Activated CD8-positive, alpha-beta T cell treated with anti-CD3 and anti-CD28 coated beads for 36 hours (primary cell): ENCODE data around the gene FBXW11. TPM values are rescaled to one million over a fixed set of nuclear protein-coding genes. Genes with fewer than 3 reads are reported as not detected.
A peak's percentile ranks its signal among the peaks of the same experiment; 100 is the strongest.

Source experiments
- ATAC-seq: fragments of 200-7000 bp; cut with Tn5 transposase; one replicate; pipeline ENCODE4 v1.10.0; 2021; ENCODE audit warnings: mild to moderate bottlenecking, moderate library complexity
- CTCF ChIA-PET: fragments of 350-600 bp; sonication (Branson Sonifier 250); formaldehyde crosslinking; loops from one replicate; lab custom pipeline; 2021; ENCODE audit warnings: antibody characterized with exemption; lab: Charles Lee
- POLR2A ChIA-PET: fragments of 350-600 bp; sonication (Branson Sonifier 250); formaldehyde crosslinking; loops from one replicate; lab custom pipeline; 2021; ENCODE audit warnings: antibody characterized with exemption; lab: Charles Lee
- DNase-seq: peaks from one replicate; pipeline ENCODE4 v3.0.0-alpha.2; 2020
- H3K27ac Mint-ChIP-seq: one replicate; pipeline ENCODE4 v1.8.0; 2021; ENCODE audit warnings: mild to moderate bottlenecking, mixed read lengths
- H3K27me3 Mint-ChIP-seq: one replicate; pipeline ENCODE4 v1.8.0; 2021; ENCODE audit warnings: mixed read lengths
- H3K36me3 Mint-ChIP-seq: one replicate; pipeline ENCODE4 v1.8.0; 2021; ENCODE audit warnings: low read depth, mixed read lengths
- H3K4me1 Mint-ChIP-seq: one replicate; pipeline ENCODE4 v1.8.0; 2021; ENCODE audit warnings: low read depth, mixed read lengths
- H3K4me3 Mint-ChIP-seq: one replicate; pipeline ENCODE4 v1.8.0; 2021; ENCODE audit warnings: mild to moderate bottlenecking, moderate library complexity, mixed read lengths
- H3K9me3 Mint-ChIP-seq: one replicate; pipeline ENCODE4 v1.8.0; 2021; ENCODE audit warnings: mixed read lengths
- intact Hi-C: fragments of 100-400 bp; cut with micrococcal nuclease; formaldehyde crosslinking; loops from one replicate; pipeline ENCODE4 v1.10.0; 2022
- total RNA-seq, 2 experiments: library from RNA; stranded (reverse); gene quantifications; one replicate each; pipeline ENCODE4 v1.2.3, GENCODE V29; 2021
- TF ChIP-seq, protein P1 (sequence below): fragments of 200-600 bp; IDR thresholded peaks from one replicate; pipeline ENCODE4 v1.8.0; 2022; ENCODE audit warnings: antibody characterized with exemption, mild to moderate bottlenecking

FBXW11 gene
- total RNA-seq, 2 experiments from 2014 or later = 49.3 to 52.6 TPM

DNA sequence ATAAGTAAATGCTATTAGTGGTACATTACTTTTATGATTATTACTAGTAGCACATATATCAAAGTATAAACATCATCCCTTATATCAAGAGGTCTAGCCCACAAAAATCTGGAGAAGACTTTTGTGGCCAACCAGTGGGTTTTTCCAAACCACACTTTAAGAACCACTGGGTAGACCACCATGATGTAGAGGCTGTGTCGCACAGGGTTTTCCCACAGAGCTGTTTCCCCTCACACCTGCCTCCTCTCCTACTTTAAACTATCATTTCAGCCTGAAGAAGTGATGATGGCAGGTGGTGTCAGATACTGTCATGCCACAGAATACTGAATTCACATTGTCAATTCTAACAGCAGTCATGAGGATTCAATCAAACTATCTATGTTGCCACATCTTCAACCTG lies 109.2 kb downstream of the FBXW11 start:
- intact Hi-C loops = no loop called here
- DNase-seq (peak; percentile 56), ATAC-seq (peak; percentile 81)
- H3K27ac Mint-ChIP-seq = peak overlapping the region; percentile 13
- H3K4me3 Mint-ChIP-seq = no peak overlapping the region
- TF ChIP-seq, protein P1, sequence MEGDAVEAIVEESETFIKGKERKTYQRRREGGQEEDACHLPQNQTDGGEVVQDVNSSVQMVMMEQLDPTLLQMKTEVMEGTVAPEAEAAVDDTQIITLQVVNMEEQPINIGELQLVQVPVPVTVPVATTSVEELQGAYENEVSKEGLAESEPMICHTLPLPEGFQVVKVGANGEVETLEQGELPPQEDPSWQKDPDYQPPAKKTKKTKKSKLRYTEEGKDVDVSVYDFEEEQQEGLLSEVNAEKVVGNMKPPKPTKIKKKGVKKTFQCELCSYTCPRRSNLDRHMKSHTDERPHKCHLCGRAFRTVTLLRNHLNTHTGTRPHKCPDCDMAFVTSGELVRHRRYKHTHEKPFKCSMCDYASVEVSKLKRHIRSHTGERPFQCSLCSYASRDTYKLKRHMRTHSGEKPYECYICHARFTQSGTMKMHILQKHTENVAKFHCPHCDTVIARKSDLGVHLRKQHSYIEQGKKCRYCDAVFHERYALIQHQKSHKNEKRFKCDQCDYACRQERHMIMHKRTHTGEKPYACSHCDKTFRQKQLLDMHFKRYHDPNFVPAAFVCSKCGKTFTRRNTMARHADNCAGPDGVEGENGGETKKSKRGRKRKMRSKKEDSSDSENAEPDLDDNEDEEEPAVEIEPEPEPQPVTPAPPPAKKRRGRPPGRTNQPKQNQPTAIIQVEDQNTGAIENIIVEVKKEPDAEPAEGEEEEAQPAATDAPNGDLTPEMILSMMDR = no peak
- ChIA-PET CTCF (interaction anchor here (1.4 to 1.5 kb wide), 2 partner anchors 9 to 39 kb away, joined by 4 read pairs; no protein-coding TSS in a partner anchor), POLR2A (no interaction called here)
- H3K36me3 Mint-ChIP-seq = peaks cover 47% of the 10 kb centered on the region
- no peaks in the 10 kb centered on the region for H3K27me3 Mint-ChIP-seq
- peaks cover 56% of the 10 kb centered on the region for H3K4me1 Mint-ChIP-seq
- no peaks in the 10 kb centered on the region for H3K9me3 Mint-ChIP-seq

DNA sequence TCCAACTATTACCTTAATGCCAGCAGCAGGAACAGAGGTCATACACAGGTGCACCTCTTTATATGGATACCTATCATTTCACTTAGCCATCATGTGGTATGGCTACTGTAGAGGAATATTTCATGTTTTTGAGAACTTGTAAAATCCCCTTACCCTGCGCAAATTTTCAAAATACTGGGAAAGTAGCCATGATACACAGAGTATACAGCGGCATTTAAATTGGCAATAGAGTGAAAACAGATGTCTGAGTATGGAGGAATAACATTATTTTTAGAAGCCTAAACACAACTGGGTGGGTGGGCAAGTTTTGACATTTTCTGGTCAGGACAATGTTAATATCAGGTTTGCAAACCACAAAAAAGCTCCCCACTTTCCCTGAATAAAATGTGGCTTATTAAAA lies 111.4 kb downstream of the FBXW11 start:
- TF ChIP-seq, protein P1 = no peak
- DNase-seq = no peak
- POLR2A ChIA-PET = no interaction called here
- no peak overlapping the region for H3K27ac Mint-ChIP-seq
- no peaks in the 10 kb centered on the region for H3K27me3 Mint-ChIP-seq
- no peaks in the 10 kb centered on the region for H3K9me3 Mint-ChIP-seq
- intact Hi-C loops = no loop called here
- peaks cover 51% of the 10 kb centered on the region for H3K4me1 Mint-ChIP-seq
- CTCF ChIA-PET = no interaction called here
- no peak for ATAC-seq
- peaks cover 44% of the 10 kb centered on the region for H3K36me3 Mint-ChIP-seq
- no peak overlapping the region for H3K4me3 Mint-ChIP-seq

DNA sequence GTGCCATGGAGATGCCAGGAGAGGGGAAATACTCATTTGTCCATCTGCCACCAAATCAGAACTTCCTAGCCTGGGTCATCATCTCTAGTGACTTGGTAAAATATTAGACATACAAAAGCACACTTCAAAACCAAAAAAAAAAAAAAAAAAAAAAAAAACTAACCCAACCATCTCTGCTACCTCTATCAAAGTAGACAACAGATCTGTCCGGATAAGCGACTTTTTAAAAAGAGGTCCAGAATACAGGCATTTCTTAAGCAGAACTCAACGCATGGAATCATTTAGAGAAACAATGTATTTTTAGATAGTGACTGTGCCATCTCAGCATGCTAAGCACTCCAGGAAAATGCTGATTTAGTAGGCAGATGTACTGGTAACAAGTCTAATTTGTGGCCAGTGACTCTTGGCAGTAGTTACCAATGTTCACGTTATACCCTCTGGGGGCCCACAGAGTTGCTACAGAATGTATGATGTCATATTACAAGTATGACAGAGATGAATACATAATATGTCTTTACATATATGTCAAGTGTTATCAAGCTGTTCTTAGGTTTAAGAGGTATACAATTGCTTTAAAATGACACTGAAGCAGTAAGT lies 113.0 kb downstream of the FBXW11 start:
- ChIA-PET CTCF (interaction anchor here (0.9 to 1.1 kb wide), 3 partner anchors 10 to 166 kb away, joined by 3 read pairs; no protein-coding TSS in a partner anchor), POLR2A (no interaction called here)
- no peak overlapping the region for H3K4me3 Mint-ChIP-seq
- TF ChIP-seq, protein P1 = no peak
- intact Hi-C loops = no loop called here
- H3K27me3 Mint-ChIP-seq = no peaks in the 10 kb centered on the region
- H3K36me3 Mint-ChIP-seq = peaks cover 42% of the 10 kb centered on the region
- ATAC-seq = peak; percentile 37
- peaks cover 37% of the 10 kb centered on the region for H3K4me1 Mint-ChIP-seq
- no peaks in the 10 kb centered on the region for H3K9me3 Mint-ChIP-seq
- no peak for DNase-seq
- no peak overlapping the region for H3K27ac Mint-ChIP-seq

DNA sequence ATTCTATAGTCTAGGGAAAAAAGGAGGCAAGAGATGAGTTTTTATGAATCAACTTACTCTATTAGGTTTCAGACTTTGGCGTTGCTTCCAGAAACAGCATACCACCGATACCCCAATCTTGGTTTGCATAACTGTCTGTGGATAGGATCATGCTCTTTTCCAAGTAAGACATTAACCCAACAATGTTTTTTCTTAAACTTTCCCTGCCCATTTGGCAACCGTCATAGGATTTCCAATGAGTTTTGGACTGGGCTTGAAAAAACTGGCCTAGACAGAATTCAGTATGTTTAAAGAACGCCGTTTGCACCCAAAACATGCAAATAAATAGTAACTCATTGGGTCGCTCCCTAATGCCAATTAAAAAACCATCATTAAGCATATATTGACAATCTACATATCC lies 114.8 kb downstream of the FBXW11 start:
- intact Hi-C loops = no loop called here
- DNase-seq = no peak
- H3K36me3 Mint-ChIP-seq = peaks cover 37% of the 10 kb centered on the region
- TF ChIP-seq, protein P1 = no peak
- ChIA-PET POLR2A (no interaction called here), CTCF (no interaction called here)
- H3K4me3 Mint-ChIP-seq = no peak overlapping the region
- no peaks in the 10 kb centered on the region for H3K27me3 Mint-ChIP-seq
- H3K9me3 Mint-ChIP-seq = no peaks in the 10 kb centered on the region
- H3K4me1 Mint-ChIP-seq = peaks cover 21% of the 10 kb centered on the region
- ATAC-seq = no peak
- no peak overlapping the region for H3K27ac Mint-ChIP-seq

DNA sequence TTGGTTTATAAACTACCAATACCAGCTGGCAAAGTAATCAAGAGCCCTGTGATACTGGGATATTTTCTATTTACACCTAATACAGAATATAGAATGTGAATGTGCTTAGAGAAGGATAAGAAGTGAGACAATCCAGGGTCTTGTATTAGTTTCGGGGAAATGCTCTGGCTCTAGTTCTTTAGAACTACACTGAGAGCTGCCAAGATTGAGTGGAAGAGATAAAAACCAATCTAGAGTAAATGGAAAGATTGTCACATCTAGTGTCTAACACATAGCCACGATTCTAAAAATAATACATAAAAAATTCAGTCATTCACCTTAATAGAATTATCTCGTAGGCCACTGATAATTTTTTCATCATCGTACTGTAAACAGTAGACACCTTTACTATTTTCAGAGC lies 115.3 kb downstream of the FBXW11 start:
- no peak overlapping the region for H3K4me3 Mint-ChIP-seq
- H3K9me3 Mint-ChIP-seq = no peaks in the 10 kb centered on the region
- H3K36me3 Mint-ChIP-seq = peaks cover 33% of the 10 kb centered on the region
- intact Hi-C loops = no loop called here
- H3K27ac Mint-ChIP-seq = no peak overlapping the region
- ChIA-PET CTCF (no interaction called here), POLR2A (no interaction called here)
- TF ChIP-seq, protein P1 = no peak
- peaks cover 17% of the 10 kb centered on the region for H3K4me1 Mint-ChIP-seq
- ATAC-seq (no peak), DNase-seq (no peak)
- no peaks in the 10 kb centered on the region for H3K27me3 Mint-ChIP-seq
